Measurements from ENCODE around the gene MYH13.

DNA sequence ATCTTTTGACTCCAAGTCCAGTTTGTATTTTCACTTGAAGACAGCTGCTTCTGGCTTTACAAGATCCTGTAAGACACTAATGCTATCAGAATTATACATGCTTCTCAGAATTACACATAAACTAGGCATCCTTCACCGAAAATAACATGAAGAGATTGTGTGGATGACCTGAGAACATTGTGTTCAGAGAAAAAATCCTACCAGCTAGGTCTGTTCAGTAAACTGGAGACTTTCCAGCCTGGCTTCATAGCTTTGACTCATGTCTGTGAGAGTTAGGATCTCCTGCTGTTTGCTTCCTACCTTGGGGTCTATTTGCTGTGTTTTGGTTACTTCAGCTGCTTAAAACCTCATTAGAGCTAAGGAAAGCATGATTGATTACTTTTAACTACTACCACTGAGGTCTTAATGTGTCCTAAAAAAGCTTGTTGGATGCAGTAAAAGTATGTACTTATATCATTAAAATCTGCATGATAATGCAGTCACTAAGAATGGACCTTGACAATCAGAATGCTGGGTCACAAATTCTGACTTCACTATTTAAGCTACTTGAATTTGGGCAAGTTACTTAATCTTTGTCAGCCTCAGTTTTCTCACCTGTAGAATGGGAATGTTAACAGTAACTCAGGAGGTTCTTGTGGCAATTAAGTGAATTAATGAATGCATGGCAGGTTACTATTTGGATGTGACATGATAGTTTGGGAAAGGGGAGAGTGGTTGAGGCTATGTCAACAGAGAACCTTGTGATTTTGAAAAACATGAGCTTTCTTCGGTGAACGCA is 8.0 kb upstream of the MYH13 start:
- TF ChIP-seq POLR2AphosphoS5 (IDR thresholded peaks at IDR 0.05; ENCODE audit: low read depth, low read length), result no peak
- TF ChIP-seq, protein P1, sequence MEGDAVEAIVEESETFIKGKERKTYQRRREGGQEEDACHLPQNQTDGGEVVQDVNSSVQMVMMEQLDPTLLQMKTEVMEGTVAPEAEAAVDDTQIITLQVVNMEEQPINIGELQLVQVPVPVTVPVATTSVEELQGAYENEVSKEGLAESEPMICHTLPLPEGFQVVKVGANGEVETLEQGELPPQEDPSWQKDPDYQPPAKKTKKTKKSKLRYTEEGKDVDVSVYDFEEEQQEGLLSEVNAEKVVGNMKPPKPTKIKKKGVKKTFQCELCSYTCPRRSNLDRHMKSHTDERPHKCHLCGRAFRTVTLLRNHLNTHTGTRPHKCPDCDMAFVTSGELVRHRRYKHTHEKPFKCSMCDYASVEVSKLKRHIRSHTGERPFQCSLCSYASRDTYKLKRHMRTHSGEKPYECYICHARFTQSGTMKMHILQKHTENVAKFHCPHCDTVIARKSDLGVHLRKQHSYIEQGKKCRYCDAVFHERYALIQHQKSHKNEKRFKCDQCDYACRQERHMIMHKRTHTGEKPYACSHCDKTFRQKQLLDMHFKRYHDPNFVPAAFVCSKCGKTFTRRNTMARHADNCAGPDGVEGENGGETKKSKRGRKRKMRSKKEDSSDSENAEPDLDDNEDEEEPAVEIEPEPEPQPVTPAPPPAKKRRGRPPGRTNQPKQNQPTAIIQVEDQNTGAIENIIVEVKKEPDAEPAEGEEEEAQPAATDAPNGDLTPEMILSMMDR (IDR thresholded peaks at IDR 0.05), result no peak
- TF ChIP-seq GABPA (IDR thresholded peaks at IDR 0.05; ENCODE audit: low read depth), result no peak
- no peak for TF ChIP-seq MXI1 (IDR thresholded peaks at IDR 0.05; ENCODE audit: low read depth, low read length)
- no peak for TF ChIP-seq YY1 (IDR thresholded peaks at IDR 0.05; ENCODE audit: low read depth)
- TF ChIP-seq NFIC (IDR thresholded peaks at IDR 0.05; ENCODE audit: borderline replicate concordance), result no peak
- TF ChIP-seq, protein P2, sequence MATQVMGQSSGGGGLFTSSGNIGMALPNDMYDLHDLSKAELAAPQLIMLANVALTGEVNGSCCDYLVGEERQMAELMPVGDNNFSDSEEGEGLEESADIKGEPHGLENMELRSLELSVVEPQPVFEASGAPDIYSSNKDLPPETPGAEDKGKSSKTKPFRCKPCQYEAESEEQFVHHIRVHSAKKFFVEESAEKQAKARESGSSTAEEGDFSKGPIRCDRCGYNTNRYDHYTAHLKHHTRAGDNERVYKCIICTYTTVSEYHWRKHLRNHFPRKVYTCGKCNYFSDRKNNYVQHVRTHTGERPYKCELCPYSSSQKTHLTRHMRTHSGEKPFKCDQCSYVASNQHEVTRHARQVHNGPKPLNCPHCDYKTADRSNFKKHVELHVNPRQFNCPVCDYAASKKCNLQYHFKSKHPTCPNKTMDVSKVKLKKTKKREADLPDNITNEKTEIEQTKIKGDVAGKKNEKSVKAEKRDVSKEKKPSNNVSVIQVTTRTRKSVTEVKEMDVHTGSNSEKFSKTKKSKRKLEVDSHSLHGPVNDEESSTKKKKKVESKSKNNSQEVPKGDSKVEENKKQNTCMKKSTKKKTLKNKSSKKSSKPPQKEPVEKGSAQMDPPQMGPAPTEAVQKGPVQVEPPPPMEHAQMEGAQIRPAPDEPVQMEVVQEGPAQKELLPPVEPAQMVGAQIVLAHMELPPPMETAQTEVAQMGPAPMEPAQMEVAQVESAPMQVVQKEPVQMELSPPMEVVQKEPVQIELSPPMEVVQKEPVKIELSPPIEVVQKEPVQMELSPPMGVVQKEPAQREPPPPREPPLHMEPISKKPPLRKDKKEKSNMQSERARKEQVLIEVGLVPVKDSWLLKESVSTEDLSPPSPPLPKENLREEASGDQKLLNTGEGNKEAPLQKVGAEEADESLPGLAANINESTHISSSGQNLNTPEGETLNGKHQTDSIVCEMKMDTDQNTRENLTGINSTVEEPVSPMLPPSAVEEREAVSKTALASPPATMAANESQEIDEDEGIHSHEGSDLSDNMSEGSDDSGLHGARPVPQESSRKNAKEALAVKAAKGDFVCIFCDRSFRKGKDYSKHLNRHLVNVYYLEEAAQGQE (IDR thresholded peaks at IDR 0.05; ENCODE audit: low read depth, low read length), result no peak
- TF ChIP-seq RAD21 (IDR thresholded peaks at IDR 0.05; ENCODE audit: low read length), result no peak

All from SK-N-SH (cell line).